IPS DF 6.9 (cell line): ENCODE measurements around the gene TPSG1.
"Not testable (repeated sequence)": the region's sequence is repeated elsewhere in the genome, so short reads cannot be mapped to it uniquely, and the experiment has no call there.

Experiments
- DNase-seq: peaks from one replicate; pipeline ENCODE4 v3.0.0-alpha.2; 2013; ENCODE audit warnings: low read depth, low spot score
- H3K27ac ChIP-seq: one replicate; pipeline ENCODE4 v1.5.1; 2013; ENCODE audit warnings: low read length, control low read depth
- H3K27me3 ChIP-seq: 2 replicates; pipeline ENCODE4 v1.6.1; 2013; ENCODE audit warnings: mild to moderate bottlenecking, low read length; ENCODE audit not compliant: control insufficient read depth, insufficient read depth
- H3K36me3 ChIP-seq: 2 replicates; pipeline ENCODE4 v1.6.1; 2013; ENCODE audit warnings: low read length; ENCODE audit not compliant: control insufficient read depth, insufficient read depth
- H3K4me1 ChIP-seq: 2 replicates; pipeline ENCODE4 v1.6.1; 2013; ENCODE audit warnings: low read length; ENCODE audit not compliant: control insufficient read depth, insufficient read depth
- H3K4me3 ChIP-seq: 2 replicates; pipeline ENCODE4 v1.5.1; 2013; ENCODE audit warnings: mild to moderate bottlenecking, low read length
- H3K9me3 ChIP-seq: 2 replicates; pipeline ENCODE4 v1.6.1; 2013; ENCODE audit warnings: low read length, inconsistent platforms; ENCODE audit not compliant: control insufficient read depth, insufficient read depth
- WGBS: extraction: QIAGEN DNeasy Blood & Tissue Kit; methylation state at CpG from one replicate; pipeline ENCODE4 v1.1.7; 2013; ENCODE audit warnings: mixed read lengths, missing lambda C conversion rate; ENCODE audit not compliant: insufficient read length, insufficient coverage; 5-methylcytosine and 5-hydroxymethylcytosine counted together

TPSG1 gene

DNA sequence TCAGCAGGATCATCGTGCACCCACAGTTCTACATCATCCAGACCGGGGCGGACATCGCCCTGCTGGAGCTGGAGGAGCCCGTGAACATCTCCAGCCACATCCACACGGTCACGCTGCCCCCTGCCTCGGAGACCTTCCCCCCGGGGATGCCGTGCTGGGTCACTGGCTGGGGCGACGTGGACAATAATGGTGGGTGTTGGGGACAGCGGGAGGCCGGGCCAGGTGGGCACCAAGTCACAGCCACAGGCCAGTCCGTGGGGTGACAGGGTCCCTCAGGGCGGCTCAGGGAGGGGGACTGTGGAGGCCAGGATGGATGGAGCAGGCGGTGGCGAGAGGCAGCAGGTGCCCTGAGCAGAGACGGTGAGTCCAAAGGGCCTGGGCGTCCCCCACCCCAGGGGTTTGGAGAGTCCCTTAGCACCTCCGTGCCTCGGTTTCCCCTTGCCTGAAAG is 31.8 kb upstream of the TPSG1 start:
- H3K4me3 ChIP-seq, result no peak overlapping the region
- no peaks in the 10 kb centered on the region; the same call in 1 of the 2 replicates for H3K27me3 ChIP-seq
- no peaks in the 10 kb centered on the region; the same call in 1 of the 2 replicates for H3K36me3 ChIP-seq
- peaks cover 5% of the 10 kb centered on the region for H3K4me1 ChIP-seq
- no CpG with 5 or more reads among the region's 22 CpGs for WGBS
- H3K9me3 ChIP-seq, result no peaks in the 10 kb centered on the region
- no peak overlapping the region for H3K27ac ChIP-seq
- DNase-seq, result no peak

DNA sequence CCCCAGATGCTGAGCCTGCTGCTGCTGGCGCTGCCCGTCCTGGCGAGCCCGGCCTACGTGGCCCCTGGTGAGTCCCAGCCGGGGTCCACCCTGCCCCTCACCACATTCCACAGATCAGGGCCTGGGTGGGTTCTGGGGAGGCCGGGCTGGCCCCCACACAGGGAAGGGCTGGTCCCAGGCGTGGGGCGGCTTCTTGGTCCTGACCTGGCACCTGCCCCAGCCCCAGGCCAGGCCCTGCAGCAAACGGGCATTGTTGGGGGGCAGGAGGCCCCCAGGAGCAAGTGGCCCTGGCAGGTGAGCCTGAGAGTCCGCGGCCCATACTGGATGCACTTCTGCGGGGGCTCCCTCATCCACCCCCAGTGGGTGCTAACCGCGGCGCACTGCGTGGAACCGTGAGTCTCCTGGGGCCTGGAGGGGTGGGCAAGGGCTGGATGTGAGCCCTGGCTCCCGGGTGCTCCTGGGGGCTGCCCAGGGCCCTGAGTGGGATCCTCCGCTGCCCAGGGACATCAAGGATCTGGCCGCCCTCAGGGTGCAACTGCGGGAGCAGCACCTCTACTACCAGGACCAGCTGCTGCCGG is 31.3 kb upstream of the TPSG1 start:
- not testable (repeated sequence) for H3K27me3 ChIP-seq, DNase-seq, H3K4me1 ChIP-seq, H3K4me3 ChIP-seq, H3K36me3 ChIP-seq, H3K9me3 ChIP-seq, H3K27ac ChIP-seq
- no CpG with 5 or more reads among the region's 23 CpGs for WGBS

DNA sequence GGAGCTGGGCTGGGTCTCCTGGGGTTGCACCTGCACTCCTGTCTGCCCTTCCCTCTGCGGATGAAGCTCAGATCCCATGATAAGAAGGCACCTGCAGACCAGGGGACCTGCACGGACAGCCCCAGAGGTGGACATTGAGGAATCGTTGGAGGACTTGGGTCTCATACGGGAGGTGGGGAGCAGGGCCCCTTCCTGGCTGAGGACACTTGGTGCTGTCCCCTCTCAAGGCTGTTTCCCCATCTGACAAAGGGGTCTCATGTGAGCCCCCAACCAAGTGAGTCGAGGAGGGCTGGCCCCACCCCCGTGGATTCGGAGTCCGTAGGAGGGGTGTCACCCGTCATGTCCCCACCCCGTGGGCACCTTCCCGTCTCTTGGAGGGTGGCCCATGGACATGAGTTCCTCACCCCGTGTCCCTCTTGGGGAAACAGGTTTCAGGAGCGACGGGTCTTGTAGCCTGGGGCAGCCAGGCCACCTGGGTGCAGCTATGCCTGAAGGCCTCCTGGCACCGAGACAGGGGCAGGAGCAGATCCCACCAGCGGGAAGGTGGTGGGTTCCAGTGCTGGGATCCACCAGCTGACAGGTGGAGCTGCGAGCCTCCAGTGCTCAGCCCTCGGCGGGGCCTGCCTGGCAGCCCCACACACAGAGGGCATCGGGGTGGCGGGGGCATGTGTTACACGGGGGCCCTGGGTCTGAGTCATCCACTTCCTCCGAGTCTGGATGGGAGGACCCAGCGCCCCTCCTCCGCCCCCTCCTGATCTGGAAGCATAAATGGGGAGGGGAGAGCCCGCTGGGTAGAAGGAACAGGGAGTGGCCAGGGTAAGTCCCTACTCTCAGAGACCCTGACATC is 30.4 kb upstream of the TPSG1 start, which contains the start of gene TPSD1:
TSS of gene TPSD1 (plus strand) at position 794 of the 847 bp plus-strand sequence. CDS start 212 bp downstream, outside the sequence.
- H3K27ac ChIP-seq, H3K4me3 ChIP-seq, DNase-seq, H3K9me3 ChIP-seq, H3K36me3 ChIP-seq, H3K4me1 ChIP-seq, H3K27me3 ChIP-seq: not testable (repeated sequence)
- no CpG with 5 or more reads among the region's 26 CpGs for WGBS

DNA sequence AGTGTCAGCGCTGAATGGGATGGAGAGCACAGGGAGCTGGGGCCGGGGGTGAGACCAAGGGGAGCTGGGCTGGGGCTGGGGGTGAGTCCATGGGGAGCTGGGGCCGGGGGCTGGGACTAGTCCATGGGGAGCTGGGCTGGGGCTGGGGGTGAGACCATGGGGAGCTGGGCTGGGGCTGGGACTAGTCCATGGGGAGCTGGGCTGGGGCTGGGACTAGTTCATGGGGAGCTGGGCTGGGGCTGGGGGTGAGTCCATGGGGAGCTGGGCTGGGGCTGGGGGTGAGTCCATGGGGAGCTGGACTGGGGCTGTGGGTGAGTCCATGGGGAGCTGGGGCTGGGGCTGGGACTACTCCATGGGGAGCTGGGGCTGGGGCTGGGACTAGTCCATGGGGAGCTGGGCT is 29.8 kb upstream of the TPSG1 start:
- H3K36me3 ChIP-seq, H3K4me1 ChIP-seq, H3K27ac ChIP-seq, H3K9me3 ChIP-seq, DNase-seq, H3K27me3 ChIP-seq, H3K4me3 ChIP-seq: not testable (repeated sequence)
- WGBS, result no CpG with 5 or more reads among the region's 3 CpGs

GRCh38 chr16:1253701-1254364 is 28.8 kb upstream of the TPSG1 start:
- not testable (repeated sequence) for H3K36me3 ChIP-seq, H3K9me3 ChIP-seq, DNase-seq, H3K27me3 ChIP-seq, H3K27ac ChIP-seq, H3K4me3 ChIP-seq, H3K4me1 ChIP-seq
- no CpG with 5 or more reads among the region's 47 CpGs for WGBS

- not testable (repeated sequence) for H3K27me3 ChIP-seq, H3K36me3 ChIP-seq, H3K27ac ChIP-seq, H3K9me3 ChIP-seq, DNase-seq, H3K4me3 ChIP-seq, H3K4me1 ChIP-seq
- no CpG with 5 or more reads among the region's 43 CpGs for WGBS
Observed at GRCh38 chr16:1249031-1249755, 24.1 kb upstream of the TPSG1 start.

DNA sequence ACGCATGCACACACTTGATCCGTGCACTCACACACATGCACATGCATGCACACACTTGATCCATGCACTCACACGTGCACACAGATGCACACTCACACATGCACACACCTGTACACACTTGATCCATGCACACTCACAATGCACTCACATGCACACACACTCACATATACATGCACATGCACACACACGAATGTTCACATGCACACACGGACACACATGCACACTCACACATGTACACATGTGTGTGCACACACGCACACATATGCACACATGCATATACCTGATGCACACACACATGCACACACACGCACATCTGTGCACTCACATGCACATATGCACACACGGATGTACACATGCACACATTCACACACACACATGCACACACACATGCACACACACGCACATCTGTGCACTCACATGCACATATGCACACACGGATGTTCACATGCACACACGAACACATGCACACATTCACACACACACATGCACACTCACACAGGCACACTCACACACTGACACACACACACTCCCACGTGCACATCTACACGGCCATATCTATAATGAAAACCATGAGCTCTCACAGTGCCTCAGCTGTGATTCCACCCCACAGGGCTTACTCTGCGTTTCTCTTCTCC is 23.0 kb upstream of the TPSG1 start:
- H3K27ac ChIP-seq, DNase-seq, H3K4me1 ChIP-seq, H3K9me3 ChIP-seq, H3K4me3 ChIP-seq, H3K27me3 ChIP-seq, H3K36me3 ChIP-seq: not testable (repeated sequence)
- no CpG with 5 or more reads among the region's 14 CpGs for WGBS

DNA sequence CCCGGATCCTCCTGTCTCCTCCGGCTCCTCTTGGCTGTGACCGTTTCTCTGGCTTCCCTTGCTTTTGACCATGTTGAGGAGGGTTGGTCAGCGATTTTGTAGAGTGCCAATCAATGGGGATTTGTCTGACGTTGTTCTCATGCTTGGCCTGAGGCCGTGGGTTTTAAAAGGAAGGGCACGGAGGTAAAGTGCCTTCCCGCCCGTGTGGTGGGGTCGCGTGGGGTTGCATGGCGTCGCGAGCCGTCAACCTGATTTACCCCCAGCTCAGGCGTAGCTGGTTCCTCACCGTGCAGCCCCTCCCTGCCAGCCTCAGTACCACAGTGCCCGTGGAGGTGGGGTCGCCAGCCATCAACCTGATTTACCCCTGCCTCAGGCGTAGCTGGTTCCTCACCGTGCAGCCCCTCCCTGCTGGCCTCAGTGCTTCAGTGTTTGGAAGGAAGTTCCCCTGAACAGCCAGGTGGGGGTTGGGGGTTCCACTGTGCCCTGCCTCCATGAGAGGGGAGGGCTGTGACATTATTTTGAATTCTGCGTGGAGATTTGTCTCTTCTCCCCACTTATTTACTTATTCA is 20.5 kb upstream of the TPSG1 start:
- Histone ChIP-seq H3K4me1 (no peaks in the 10 kb centered on the region), H3K9me3 (no peaks in the 10 kb centered on the region), H3K36me3 (no peaks in the 10 kb centered on the region), H3K27ac (no peak overlapping the region), H3K27me3 (no peaks in the 10 kb centered on the region), H3K4me3 (no peak overlapping the region)
- no CpG with 5 or more reads among the region's 22 CpGs for WGBS
- DNase-seq, result no peak

GRCh38 chr16:1244881-1245280 is 19.8 kb upstream of the TPSG1 start:
- no peak overlapping the region for H3K27ac ChIP-seq
- no peaks in the 10 kb centered on the region for H3K36me3 ChIP-seq
- H3K4me3 ChIP-seq, result no peak overlapping the region
- WGBS, result no CpG with 5 or more reads among the region's 12 CpGs
- no peak for DNase-seq
- H3K27me3 ChIP-seq, result no peaks in the 10 kb centered on the region
- H3K4me1 ChIP-seq, result no peaks in the 10 kb centered on the region
- H3K9me3 ChIP-seq, result no peaks in the 10 kb centered on the region
